ENCODE data around the gene EFEMP1.

EFEMP1 gene

DNA sequence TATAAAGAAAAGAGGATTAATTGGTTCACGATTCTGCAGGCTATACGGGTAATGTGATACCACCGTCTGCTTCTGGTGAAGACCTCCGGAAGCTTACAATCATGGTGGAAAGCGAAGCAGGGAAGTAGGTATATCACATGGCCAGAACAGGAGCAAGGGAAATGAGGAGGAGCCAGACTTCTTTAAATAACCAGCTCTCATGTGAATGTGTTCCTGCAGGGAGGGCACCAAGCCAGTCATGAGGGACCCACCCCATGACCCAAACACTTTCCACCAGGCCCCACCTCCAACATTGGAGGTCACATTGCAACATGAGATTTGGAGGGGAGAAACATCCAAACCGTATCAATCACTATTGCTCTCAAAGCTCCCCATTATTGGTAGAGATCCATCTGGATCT is 61.8 kb downstream of the EFEMP1 start:
- TF ChIP-seq, protein P1, sequence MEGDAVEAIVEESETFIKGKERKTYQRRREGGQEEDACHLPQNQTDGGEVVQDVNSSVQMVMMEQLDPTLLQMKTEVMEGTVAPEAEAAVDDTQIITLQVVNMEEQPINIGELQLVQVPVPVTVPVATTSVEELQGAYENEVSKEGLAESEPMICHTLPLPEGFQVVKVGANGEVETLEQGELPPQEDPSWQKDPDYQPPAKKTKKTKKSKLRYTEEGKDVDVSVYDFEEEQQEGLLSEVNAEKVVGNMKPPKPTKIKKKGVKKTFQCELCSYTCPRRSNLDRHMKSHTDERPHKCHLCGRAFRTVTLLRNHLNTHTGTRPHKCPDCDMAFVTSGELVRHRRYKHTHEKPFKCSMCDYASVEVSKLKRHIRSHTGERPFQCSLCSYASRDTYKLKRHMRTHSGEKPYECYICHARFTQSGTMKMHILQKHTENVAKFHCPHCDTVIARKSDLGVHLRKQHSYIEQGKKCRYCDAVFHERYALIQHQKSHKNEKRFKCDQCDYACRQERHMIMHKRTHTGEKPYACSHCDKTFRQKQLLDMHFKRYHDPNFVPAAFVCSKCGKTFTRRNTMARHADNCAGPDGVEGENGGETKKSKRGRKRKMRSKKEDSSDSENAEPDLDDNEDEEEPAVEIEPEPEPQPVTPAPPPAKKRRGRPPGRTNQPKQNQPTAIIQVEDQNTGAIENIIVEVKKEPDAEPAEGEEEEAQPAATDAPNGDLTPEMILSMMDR (IDR thresholded peaks at IDR 0.05; ENCODE audit: low read depth, low read length), result no peak

GRCh38 chr2:55860832-55861231 is 62.8 kb downstream of the EFEMP1 start:
- no peak for DNase-seq (ENCODE audit: extremely low read depth, low read depth)
- TF ChIP-seq, protein P1 (IDR thresholded peaks at IDR 0.05; ENCODE audit: low read depth, low read length), result no peak

More for the DNA sequence above, 61.8 kb downstream of the EFEMP1 start:
- peak; percentile 20 for DNase-seq (ENCODE audit: extremely low read depth, low read depth)

GRCh38 chr2:55859875-55860274 is 63.7 kb downstream of the EFEMP1 start:
- TF ChIP-seq, protein P1 (IDR thresholded peaks at IDR 0.05; ENCODE audit: low read depth, low read length), result no peak

DNA sequence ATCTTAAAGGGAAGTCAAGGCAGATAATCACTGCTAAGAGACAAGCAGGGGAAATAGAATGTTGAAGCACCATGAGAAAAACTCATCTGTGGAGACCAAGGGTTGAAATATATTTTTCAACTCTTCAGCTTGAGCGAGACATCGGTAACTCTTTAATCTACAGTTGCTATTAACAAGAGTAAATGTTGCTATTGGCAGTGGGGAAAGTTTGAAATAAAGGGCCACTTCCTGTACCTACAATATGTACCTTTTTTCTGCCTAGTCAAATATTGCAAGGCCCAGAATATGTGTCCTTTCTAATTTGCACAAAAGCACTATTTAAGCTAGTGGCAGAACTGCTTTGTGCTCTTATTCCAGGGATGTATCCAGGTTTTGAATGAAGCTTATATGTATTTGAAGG is 65.8 kb downstream of the EFEMP1 start:
- TF ChIP-seq, protein P1 (IDR thresholded peaks at IDR 0.05; ENCODE audit: low read depth, low read length), result no peak
- DNase-seq (ENCODE audit: extremely low read depth, low read depth), result no peak

More at GRCh38 chr2:55859875-55860274, 63.7 kb downstream of the EFEMP1 start:
- DNase-seq (ENCODE audit: extremely low read depth, low read depth), result no peak

DNA sequence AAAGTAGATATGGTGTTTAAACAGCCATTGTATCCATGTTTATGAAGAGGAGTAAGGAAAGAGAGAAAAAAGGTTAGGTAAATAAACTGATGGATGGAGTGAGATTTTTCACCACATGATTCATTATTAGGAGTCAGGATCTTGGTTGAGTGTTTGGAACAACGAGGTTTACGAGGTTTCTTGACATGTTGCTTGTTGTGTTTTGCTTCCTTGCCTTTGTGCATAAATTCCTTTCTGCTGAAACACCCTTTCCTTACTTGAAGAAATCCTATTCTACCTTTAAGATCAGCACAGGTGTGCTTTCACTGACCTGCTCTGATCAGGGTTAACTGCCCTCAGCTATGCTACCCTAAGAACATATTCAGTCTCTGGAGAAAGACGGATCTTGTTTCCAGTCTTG is 66.6 kb downstream of the EFEMP1 start:
- DNase-seq (ENCODE audit: extremely low read depth, low read depth), result no peak
- TF ChIP-seq, protein P1 (IDR thresholded peaks at IDR 0.05; ENCODE audit: low read depth, low read length), result no peak

GRCh38 chr2:55848096-55848495 is 75.5 kb downstream of the EFEMP1 start:
- TF ChIP-seq, protein P1 (IDR thresholded peaks at IDR 0.05; ENCODE audit: low read depth, low read length), result no peak
- no peak for DNase-seq (ENCODE audit: extremely low read depth, low read depth)

DNA sequence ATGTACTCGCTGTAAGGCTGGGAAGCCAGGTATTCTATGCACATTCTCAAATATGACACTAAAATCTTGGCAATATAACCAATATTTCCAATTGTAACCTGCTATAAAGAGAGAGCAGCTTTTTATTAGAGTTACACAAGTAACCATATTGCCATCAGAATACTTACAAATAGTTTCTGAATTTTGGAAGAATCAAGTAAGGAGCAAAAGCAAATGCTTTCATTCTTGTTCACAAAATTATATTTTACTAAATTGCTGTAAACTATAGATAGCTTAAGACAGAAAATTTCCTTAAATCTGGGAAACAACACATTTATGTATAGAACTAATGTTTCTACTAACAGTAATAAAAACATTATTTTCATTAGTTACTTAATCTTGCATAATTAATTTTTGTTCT is 77.2 kb downstream of the EFEMP1 start:
- TF ChIP-seq, protein P1 (IDR thresholded peaks at IDR 0.05; ENCODE audit: low read depth, low read length), result no peak
- DNase-seq (ENCODE audit: extremely low read depth, low read depth), result no peak
